ENCODE data around the gene SBF1. TPM values are rescaled to one million over a fixed set of nuclear protein-coding genes. Genes with fewer than 3 reads are reported as not detected.

The SBF1 gene
- total RNA-seq, 2 donors from 2014 or later: 60.2 to 77.5 TPM

DNA sequence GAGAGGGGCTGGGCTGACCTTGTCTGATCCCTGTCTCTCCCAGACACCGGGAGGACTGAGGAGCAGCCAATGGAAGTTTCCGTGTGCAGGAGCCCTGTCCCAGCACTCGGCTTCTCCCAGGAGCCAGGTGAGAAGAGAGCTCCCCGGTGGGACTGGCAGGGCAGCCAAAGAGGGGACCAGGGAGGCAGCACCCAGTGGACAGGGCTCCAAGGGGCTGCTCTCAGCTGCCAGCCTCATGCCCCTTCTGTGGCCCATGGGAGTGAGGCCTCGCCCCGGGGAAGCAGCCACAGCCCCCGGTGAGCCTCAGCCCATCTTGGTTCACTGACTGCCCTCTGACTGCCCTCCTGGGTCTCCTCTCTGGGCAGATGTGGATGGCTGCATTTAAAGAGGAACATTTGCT lies 43.8 kb upstream of the SBF1 start:
- Histone ChIP-seq H3K36me3 (replicated peaks in 1 of 2; ENCODE audit: insufficient read depth in 1 of 2, low read depth in 2 of 2) (peaks cover 0 to 12% of the 10 kb centered on the region in 2 donors), H3K4me1 (no peaks in the 10 kb centered on the region), H3K27me3 (no peaks in the 10 kb centered on the region), H3K4me3 (no peak overlapping the region), H3K27ac (no peak overlapping the region), H3K9me3 (no peaks in the 10 kb centered on the region)
- ATAC-seq: no peak
- TF ChIP-seq, protein P1, sequence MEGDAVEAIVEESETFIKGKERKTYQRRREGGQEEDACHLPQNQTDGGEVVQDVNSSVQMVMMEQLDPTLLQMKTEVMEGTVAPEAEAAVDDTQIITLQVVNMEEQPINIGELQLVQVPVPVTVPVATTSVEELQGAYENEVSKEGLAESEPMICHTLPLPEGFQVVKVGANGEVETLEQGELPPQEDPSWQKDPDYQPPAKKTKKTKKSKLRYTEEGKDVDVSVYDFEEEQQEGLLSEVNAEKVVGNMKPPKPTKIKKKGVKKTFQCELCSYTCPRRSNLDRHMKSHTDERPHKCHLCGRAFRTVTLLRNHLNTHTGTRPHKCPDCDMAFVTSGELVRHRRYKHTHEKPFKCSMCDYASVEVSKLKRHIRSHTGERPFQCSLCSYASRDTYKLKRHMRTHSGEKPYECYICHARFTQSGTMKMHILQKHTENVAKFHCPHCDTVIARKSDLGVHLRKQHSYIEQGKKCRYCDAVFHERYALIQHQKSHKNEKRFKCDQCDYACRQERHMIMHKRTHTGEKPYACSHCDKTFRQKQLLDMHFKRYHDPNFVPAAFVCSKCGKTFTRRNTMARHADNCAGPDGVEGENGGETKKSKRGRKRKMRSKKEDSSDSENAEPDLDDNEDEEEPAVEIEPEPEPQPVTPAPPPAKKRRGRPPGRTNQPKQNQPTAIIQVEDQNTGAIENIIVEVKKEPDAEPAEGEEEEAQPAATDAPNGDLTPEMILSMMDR (IDR thresholded peaks at IDR 0.05): no peak
- TF ChIP-seq POLR2A (IDR thresholded peaks at IDR 0.05): no peak
- intact Hi-C loops (cut with DNase I): no loop called here
- WGBS, 2 donors: 93% methylated on average over 7 of the region's 7 CpGs; no CpG with 5 or more reads in 1 of the 2 donors
- DNase-seq: no peak

DNA sequence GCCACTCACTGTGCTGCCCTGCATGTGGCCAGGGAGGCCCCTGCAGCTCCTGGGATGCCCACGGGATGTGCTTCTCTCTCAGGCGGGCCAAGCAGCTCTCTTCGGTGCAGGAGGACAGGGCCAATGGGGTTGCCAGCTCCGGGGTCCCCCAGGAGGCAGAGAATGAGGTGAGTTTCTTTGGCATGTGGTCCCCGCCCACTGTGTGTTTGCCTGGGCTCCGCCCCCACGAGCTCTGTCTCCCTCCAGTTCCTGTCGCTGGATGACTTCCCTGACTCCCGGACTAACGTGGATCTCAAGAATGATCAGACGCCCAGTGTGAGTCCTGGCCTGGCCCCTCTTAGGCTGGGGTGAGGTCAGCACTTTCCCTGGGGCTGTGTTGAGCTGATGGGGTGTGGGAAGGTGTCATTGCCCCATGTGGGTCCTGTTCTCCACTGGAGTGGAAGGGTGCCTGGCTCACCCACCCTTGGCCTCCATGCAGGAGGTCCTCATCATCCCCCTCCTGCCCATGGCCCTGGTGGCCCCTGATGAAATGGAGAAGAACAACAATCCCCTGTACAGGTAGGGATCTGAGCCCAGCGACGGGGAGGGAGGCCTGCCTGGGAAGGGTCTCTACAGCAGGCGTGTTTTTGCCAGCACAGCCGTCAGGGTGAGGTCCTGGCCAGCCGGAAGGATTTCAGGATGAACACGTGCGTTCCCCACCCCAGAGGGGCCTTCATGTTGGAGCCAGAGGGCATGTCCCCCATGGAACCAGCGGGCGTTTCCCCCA lies 42.8 kb upstream of the SBF1 start:
- no peak overlapping the region for H3K27ac ChIP-seq
- H3K4me3 ChIP-seq: no peak overlapping the region
- H3K36me3 ChIP-seq (replicated peaks in 1 of 2; ENCODE audit: insufficient read depth in 1 of 2, low read depth in 2 of 2): peaks cover 0 to 5% of the 10 kb centered on the region in 2 donors
- no peaks in the 10 kb centered on the region for H3K27me3 ChIP-seq
- ATAC-seq: no peak
- H3K9me3 ChIP-seq: no peaks in the 10 kb centered on the region
- TF ChIP-seq POLR2A (IDR thresholded peaks at IDR 0.05): no peak
- TF ChIP-seq, protein P1 (IDR thresholded peaks at IDR 0.05): no peak
- intact Hi-C loops (cut with DNase I): no loop called here
- H3K4me1 ChIP-seq: no peaks in the 10 kb centered on the region
- WGBS, 2 donors: 79 to 87% methylated on average over 9 to 19 of the region's 20 CpGs
- DNase-seq: no peak

DNA sequence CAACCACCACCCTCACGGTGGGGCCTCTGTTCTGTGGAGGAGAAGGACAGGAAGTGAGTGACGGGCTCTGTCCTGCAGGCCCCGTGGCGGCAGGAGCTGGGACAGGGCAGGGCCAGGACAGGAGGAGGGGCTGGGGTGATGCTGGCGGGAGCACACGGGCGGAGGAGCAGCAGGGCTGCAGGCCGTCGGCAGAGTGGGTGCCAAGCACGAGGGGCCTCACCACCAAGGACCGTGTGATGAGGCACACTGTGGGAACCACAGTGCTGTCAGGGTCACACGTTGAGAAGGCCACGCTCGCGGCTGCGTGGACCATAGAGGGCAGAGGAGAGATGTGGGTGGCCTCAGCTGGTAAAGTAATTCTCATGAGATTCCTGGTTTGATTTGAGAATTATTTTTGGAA lies 42.1 kb upstream of the SBF1 start:
- no peaks in the 10 kb centered on the region for H3K27me3 ChIP-seq
- TF ChIP-seq, protein P1 (IDR thresholded peaks at IDR 0.05): no peak
- TF ChIP-seq POLR2A (IDR thresholded peaks at IDR 0.05): no peak
- no peaks in the 10 kb centered on the region for H3K9me3 ChIP-seq
- intact Hi-C loops (cut with DNase I): no loop called here
- ATAC-seq (no peak), DNase-seq (no peak)
- peaks cover 0 to 5% of the 10 kb centered on the region in 2 donors for H3K36me3 ChIP-seq (replicated peaks in 1 of 2; ENCODE audit: insufficient read depth in 1 of 2, low read depth in 2 of 2)
- H3K4me1 ChIP-seq: no peaks in the 10 kb centered on the region
- no peak overlapping the region for H3K27ac ChIP-seq
- 43 to 77% methylated on average over 1 to 16 of the region's 16 CpGs for WGBS, 2 donors
- H3K4me3 ChIP-seq: no peak overlapping the region

DNA sequence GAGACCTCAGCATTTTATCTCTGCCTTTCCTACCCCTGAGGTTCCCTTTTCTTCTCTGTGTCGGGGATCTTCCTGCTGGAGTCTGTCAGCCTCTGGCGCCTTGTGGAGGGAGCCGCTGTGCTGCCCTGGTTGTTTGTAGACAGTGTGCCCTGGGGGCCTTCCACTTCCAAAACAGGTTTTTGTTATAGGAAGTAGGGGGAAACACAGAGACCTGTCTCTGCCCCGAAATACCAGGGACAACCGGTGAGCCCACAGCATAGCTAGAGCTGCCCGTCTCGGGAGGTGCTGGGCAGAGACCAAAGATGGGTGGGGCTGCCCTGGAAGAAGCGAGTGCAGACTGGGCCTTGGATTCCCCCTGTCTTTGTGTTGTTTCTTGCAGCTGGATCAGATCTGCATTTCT lies 41.2 kb upstream of the SBF1 start:
- ATAC-seq: no peak
- H3K36me3 ChIP-seq (replicated peaks in 1 of 2; ENCODE audit: insufficient read depth in 1 of 2, low read depth in 2 of 2): peaks cover 0 to 5% of the 10 kb centered on the region in 2 donors
- intact Hi-C loops (cut with DNase I): no loop called here

More for the DNA sequence above, 41.2 kb upstream of the SBF1 start:
- WGBS, 2 donors: 93 to 98% methylated on average over 8 of the region's 8 CpGs
- no peak overlapping the region for H3K27ac ChIP-seq
- H3K4me3 ChIP-seq: no peak overlapping the region
- H3K27me3 ChIP-seq: no peaks in the 10 kb centered on the region
- H3K4me1 ChIP-seq: no peaks in the 10 kb centered on the region
- TF ChIP-seq, protein P1 (IDR thresholded peaks at IDR 0.05): no peak
- TF ChIP-seq POLR2A (IDR thresholded peaks at IDR 0.05): no peak
- H3K9me3 ChIP-seq: no peaks in the 10 kb centered on the region
- no peak for DNase-seq

All from body of pancreas (tissue), 4 donors.